ENCODE data around the gene RGS6. TPM values are rescaled to one million over a fixed set of nuclear protein-coding genes. Genes with fewer than 3 reads are reported as not detected.

The RGS6 gene
- total RNA-seq, 2 experiments from 2014 or later, result not detected

DNA sequence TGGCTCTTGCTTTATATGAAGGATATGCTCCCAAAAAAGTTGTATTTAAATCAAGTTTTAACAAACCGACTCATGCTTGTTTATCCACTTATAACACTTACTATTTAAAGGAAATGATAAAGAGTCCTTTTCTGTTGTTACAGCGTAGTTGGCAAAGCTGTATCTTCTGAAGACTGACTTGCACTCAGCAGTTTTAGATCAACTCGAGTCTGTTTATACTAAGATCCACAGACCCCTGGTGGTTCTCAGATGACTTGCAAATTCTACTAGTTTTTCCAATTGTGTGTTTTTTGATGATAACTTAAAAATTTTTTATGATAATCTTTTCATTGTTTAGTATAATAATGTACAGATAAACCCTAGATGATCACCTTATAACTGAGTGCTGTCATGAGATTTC is 475.8 kb downstream of the RGS6 start:
- Mint-ChIP-seq H3K4me1 (ENCODE audit: low read depth) (no peaks in the 10 kb centered on the region), H3K9me3 (peaks cover 6% of the 10 kb centered on the region), H3K27ac (no peak overlapping the region), H3K36me3 (ENCODE audit: low read depth) (no peaks in the 10 kb centered on the region), H3K4me3 (no peak overlapping the region), H3K27me3 (peaks cover 27% of the 10 kb centered on the region)
- TF ChIP-seq, protein P1, sequence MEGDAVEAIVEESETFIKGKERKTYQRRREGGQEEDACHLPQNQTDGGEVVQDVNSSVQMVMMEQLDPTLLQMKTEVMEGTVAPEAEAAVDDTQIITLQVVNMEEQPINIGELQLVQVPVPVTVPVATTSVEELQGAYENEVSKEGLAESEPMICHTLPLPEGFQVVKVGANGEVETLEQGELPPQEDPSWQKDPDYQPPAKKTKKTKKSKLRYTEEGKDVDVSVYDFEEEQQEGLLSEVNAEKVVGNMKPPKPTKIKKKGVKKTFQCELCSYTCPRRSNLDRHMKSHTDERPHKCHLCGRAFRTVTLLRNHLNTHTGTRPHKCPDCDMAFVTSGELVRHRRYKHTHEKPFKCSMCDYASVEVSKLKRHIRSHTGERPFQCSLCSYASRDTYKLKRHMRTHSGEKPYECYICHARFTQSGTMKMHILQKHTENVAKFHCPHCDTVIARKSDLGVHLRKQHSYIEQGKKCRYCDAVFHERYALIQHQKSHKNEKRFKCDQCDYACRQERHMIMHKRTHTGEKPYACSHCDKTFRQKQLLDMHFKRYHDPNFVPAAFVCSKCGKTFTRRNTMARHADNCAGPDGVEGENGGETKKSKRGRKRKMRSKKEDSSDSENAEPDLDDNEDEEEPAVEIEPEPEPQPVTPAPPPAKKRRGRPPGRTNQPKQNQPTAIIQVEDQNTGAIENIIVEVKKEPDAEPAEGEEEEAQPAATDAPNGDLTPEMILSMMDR (IDR thresholded peaks at IDR 0.05), result no peak
- Histone ChIP-seq H3K27ac (ENCODE audit: low read depth in 1 of 2, low read length in 2 of 2) (no peak overlapping the region), H3K27me3 (ENCODE audit: control insufficient read depth in 1 of 2, insufficient read depth in 2 of 2, low read length in 2 of 2) (peaks cover under 1 to 9% of the 10 kb centered on the region in 2 experiments), H3K9me3 (ENCODE audit: control insufficient read depth in 1 of 2, insufficient read depth in 1 of 2, low read length in 2 of 2) (peaks cover 0 to 6% of the 10 kb centered on the region in 2 experiments), H3K4me3 (ENCODE audit: low read length) (no peak overlapping the region), H3K4me1 (ENCODE audit: insufficient read depth, low read length) (no peaks in the 10 kb centered on the region), H3K36me3 (ENCODE audit: insufficient read depth, low read length) (no peaks in the 10 kb centered on the region)
- ChIA-PET CTCF (no interaction called here), POLR2A (no interaction called here)
- intact Hi-C loops (cut with DNase I, micrococcal nuclease), result no loop called here
- no peak for ATAC-seq (ENCODE audit: poor library complexity)
- DNase-seq, result no peak

DNA sequence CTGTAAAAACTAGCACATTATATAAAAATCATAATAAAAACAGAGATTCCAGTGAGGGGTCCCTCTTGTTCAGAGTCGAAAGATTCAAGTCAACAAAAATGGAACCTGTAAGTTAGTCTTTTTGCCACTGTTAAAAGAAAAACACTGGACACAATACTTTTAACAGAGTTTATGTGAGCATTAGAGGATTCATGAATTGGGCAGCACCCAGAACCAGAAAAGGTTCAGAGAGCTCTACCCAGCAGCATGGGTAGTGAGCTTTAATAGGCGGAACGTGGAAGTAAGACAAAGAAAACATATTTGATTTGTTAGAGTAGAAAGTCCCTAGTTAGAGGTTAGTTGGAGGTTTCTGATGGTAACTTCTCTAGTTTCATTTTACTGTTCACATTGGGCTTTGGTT is 476.8 kb downstream of the RGS6 start:
- no peak for DNase-seq
- TF ChIP-seq, protein P1 (IDR thresholded peaks at IDR 0.05), result no peak
- no peaks in the 10 kb centered on the region for H3K4me1 Mint-ChIP-seq (ENCODE audit: low read depth)
- H3K9me3 Mint-ChIP-seq, result peaks cover 6% of the 10 kb centered on the region
- H3K4me3 Mint-ChIP-seq, result no peak overlapping the region
- Histone ChIP-seq H3K4me1 (ENCODE audit: insufficient read depth, low read length) (no peaks in the 10 kb centered on the region), H3K36me3 (ENCODE audit: insufficient read depth, low read length) (no peaks in the 10 kb centered on the region), H3K27me3 (ENCODE audit: control insufficient read depth in 1 of 2, insufficient read depth in 2 of 2, low read length in 2 of 2) (peaks cover 0 to 4% of the 10 kb centered on the region in 2 experiments), H3K27ac (ENCODE audit: low read depth in 1 of 2, low read length in 2 of 2) (no peak overlapping the region), H3K4me3 (ENCODE audit: low read length) (no peak overlapping the region), H3K9me3 (ENCODE audit: control insufficient read depth in 1 of 2, insufficient read depth in 1 of 2, low read length in 2 of 2) (peaks cover 0 to 6% of the 10 kb centered on the region in 2 experiments)
- ATAC-seq (ENCODE audit: poor library complexity), result no peak
- H3K36me3 Mint-ChIP-seq (ENCODE audit: low read depth), result no peaks in the 10 kb centered on the region
- intact Hi-C loops (cut with DNase I, micrococcal nuclease), result no loop called here
- H3K27me3 Mint-ChIP-seq, result peaks cover 20% of the 10 kb centered on the region
- no peak overlapping the region for H3K27ac Mint-ChIP-seq
- ChIA-PET POLR2A (no interaction called here), CTCF (no interaction called here)

DNA sequence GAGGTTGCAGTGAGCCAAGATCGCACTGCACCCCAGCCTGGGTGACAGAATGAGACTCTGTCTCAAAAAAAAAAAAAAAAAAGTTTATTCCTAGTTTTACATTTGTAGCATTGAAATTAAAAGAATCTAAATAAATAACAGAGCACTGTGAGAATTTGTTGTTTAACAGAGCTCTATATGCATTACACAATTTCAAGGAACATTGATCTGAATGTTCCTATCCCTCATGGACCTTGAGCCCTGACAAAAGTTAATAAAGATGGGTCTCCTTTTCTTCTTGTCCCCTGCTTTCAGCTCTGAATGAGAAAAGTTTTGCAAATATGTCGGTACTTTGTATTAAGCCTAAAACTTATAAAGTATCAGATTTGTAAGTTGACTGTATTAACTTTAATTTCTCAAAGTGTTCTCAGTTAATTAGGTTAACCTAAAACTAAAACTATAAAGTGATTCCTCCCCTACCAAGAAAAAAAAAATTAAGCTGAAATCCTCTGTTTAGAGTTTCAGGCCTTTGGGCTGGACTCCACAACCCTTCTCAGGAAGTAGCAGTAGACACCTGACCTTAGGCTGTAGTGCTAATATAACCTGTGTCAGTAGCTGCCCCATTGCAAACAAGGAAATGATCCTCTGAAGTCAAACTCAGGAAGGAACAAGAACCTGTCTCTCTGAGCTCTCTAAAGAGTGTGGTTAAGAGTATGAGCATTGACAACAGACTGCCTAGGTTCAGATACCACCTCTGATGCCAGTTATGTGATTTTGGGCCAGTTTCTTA is 484.0 kb downstream of the RGS6 start:
- no peaks in the 10 kb centered on the region for H3K36me3 ChIP-seq (ENCODE audit: insufficient read depth, low read length)
- H3K27me3 ChIP-seq (ENCODE audit: control insufficient read depth in 1 of 2, insufficient read depth in 2 of 2, low read length in 2 of 2), result peaks cover 0 to 3% of the 10 kb centered on the region in 2 experiments
- H3K27ac ChIP-seq (ENCODE audit: low read depth in 1 of 2, low read length in 2 of 2), result no peak overlapping the region
- CTCF ChIA-PET, result no interaction called here
- Mint-ChIP-seq H3K4me1 (ENCODE audit: low read depth) (no peaks in the 10 kb centered on the region), H3K36me3 (ENCODE audit: low read depth) (no peaks in the 10 kb centered on the region), H3K27ac (no peak overlapping the region), H3K9me3 (peaks cover 3% of the 10 kb centered on the region), H3K4me3 (no peak overlapping the region), H3K27me3 (peaks cover 5% of the 10 kb centered on the region)
- H3K9me3 ChIP-seq (ENCODE audit: control insufficient read depth in 1 of 2, insufficient read depth in 1 of 2, low read length in 2 of 2), result peaks cover 0 to 12% of the 10 kb centered on the region in 2 experiments
- H3K4me3 ChIP-seq (ENCODE audit: low read length), result no peak overlapping the region
- TF ChIP-seq, protein P1 (IDR thresholded peaks at IDR 0.05), result no peak
- intact Hi-C loops (cut with DNase I, micrococcal nuclease), result no loop called here
- H3K4me1 ChIP-seq (ENCODE audit: insufficient read depth, low read length), result peaks cover 3% of the 10 kb centered on the region
- ATAC-seq (ENCODE audit: poor library complexity) (no peak), DNase-seq (no peak)
- POLR2A ChIA-PET, result no interaction called here

Data from CD4-positive, alpha-beta T cell (primary cell).